Skeletal muscle satellite cell (primary cell): ENCODE data around the gene CCR8.
"Not testable (repeated sequence)": the region's sequence is repeated elsewhere in the genome, so short reads cannot be mapped to it uniquely, and the experiment has no call there.

Source experiments
- H3K27me3 ChIP-seq: 2 replicates; pipeline ENCODE4 v1.7.0; 2013; ENCODE audit warnings: low read length; ENCODE audit not compliant: control insufficient read depth, insufficient read depth
- H3K36me3 ChIP-seq: 2 replicates; pipeline ENCODE4 v1.7.0; 2013; ENCODE audit warnings: mild to moderate bottlenecking, control low read depth, low read length; ENCODE audit not compliant: insufficient read depth
- H3K4me1 ChIP-seq: 2 replicates; pipeline ENCODE4 v1.7.0; 2013; ENCODE audit warnings: low read length; ENCODE audit not compliant: control insufficient read depth, insufficient read depth
- H3K4me2 ChIP-seq: 2 replicates; pipeline ENCODE4 v1.7.0; 2013; ENCODE audit warnings: mild to moderate bottlenecking, low read length
- H3K4me3 ChIP-seq: 2 replicates; pipeline ENCODE4 v1.7.0; 2013; ENCODE audit warnings: low read length
- H3K9ac ChIP-seq: 2 replicates; pipeline ENCODE4 v1.7.0; 2013; ENCODE audit warnings: mild to moderate bottlenecking, low read depth, low read length, moderate library complexity
- H3K9me3 ChIP-seq: replicated peaks from 2 replicates; pipeline ENCODE4 v1.7.0; 2013; ENCODE audit warnings: mild to moderate bottlenecking, control low read depth, low read length

CCR8 gene

DNA sequence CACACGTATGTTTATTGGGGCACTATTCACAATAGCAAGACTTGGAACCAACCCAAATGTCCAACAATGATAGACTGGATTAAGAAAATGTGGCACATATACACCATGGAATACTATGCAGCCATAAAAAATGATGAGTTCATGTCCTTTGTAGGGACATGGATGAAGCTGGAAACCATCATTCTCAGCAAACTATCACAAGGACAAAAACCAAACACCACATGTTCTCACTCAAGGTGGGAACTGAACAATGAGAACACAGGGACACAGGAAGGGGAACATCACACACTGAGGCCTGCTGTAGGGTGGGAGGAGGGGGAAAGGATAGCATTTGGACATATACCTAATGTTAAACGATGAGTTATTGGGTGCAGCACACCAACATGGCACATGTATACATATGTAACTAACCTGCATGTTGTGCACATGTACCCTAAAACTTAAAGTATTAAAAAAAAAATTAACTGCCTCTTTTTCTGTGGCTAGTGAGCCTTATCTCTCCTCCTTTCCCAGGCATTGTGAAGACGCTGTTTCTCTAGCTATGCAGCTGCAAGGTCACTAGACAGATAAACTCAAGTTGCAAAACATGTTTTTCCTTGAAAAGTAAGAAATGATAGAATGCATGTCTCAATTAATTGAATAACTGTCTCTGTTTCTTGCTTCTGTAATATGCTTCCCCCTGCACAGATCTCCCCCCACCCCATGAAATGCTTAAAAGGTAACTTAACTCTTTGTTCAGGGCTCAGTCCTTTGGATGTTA lies 23.8 kb downstream of the CCR8 start:
- H3K36me3 ChIP-seq, H3K27me3 ChIP-seq, H3K4me1 ChIP-seq, H3K9ac ChIP-seq, H3K4me2 ChIP-seq, H3K4me3 ChIP-seq, H3K9me3 ChIP-seq: not testable (repeated sequence)

DNA sequence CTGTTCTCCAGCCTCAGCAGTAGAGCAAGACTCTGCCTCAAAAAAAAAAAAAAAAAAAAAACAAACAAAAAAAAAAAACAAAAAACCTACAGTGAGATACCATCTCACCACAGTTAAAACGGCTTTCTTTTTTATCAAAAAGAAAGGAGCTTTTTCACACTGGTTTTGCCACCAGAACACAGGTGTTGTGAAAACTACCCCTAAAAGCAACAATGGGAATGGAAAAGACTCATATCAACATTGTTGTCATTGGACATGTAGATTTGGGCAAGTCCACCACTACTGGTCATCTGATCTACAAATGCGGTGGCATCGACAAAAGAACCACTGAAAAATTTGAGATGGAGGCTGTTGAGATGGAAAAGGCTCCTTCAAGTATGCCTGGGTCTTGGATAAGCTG lies 28.8 kb downstream of the CCR8 start:
- H3K4me1 ChIP-seq = no peaks in the 10 kb centered on the region
- H3K4me2 ChIP-seq = no peak overlapping the region
- H3K4me3 ChIP-seq = no peak overlapping the region
- no peaks in the 10 kb centered on the region for H3K9me3 ChIP-seq
- no peak overlapping the region for H3K9ac ChIP-seq
- no peaks in the 10 kb centered on the region for H3K36me3 ChIP-seq
- H3K27me3 ChIP-seq = peaks cover 7% of the 10 kb centered on the region

DNA sequence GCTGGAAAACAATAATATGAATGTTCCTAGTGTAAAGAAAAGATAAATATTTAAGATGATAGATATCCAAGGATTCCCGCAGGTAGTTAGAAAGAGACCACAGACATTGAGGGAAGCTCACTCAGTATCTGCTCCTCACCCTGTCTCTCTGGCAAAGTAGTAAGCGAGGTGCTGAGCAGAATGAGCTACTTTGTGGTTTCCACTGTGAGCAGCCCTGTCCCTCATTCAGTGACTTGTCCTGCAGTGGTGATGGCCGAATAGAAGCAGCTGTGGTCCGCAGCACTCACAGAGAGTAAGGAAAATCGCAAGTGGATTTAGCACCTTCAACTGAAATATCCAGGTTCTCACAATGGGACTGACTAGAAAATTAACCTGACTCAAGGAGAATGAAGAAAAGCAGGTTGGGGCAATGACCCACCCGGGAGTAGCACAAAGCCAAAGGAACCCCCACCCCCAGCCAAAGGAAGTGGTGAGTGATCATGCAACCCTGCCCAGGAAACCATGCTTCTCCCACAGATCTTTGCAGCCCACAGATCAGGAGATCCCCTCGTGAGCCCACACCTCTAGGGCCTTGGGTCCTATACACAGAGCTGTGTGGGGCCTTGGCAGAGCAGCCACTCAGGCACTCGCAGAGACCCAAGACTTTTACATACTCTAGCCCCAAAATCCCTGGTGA lies 31.9 kb downstream of the CCR8 start:
- H3K36me3 ChIP-seq = no peaks in the 10 kb centered on the region
- H3K27me3 ChIP-seq = peaks cover 3% of the 10 kb centered on the region
- no peak overlapping the region for H3K4me3 ChIP-seq
- no peaks in the 10 kb centered on the region for H3K9me3 ChIP-seq
- no peak overlapping the region for H3K9ac ChIP-seq
- no peaks in the 10 kb centered on the region for H3K4me1 ChIP-seq
- H3K4me2 ChIP-seq = no peak overlapping the region

DNA sequence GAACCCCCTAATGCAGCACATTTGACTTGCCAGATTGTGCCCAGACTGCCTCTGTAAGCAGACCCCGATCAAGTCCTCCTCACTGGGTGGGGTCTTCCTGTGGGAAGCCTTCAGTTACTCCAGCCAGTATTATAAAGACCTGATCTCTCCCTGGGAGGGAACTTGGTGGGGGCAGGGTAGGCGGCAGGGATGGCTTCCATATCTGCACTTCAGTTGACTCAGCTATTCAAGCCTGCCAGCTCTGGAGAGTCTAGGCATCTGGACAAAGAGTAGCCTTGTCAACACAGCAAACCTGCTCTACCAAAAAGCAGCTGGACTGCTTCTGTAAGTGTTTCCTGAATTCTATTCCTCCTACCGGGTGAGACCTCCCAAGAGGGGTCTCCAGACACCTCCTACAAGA lies 32.7 kb downstream of the CCR8 start:
- Histone ChIP-seq H3K9me3 (no peaks in the 10 kb centered on the region), H3K4me3 (no peak overlapping the region), H3K9ac (no peak overlapping the region), H3K4me1 (no peaks in the 10 kb centered on the region), H3K4me2 (no peak overlapping the region), H3K27me3 (peaks cover 3% of the 10 kb centered on the region), H3K36me3 (no peaks in the 10 kb centered on the region)

DNA sequence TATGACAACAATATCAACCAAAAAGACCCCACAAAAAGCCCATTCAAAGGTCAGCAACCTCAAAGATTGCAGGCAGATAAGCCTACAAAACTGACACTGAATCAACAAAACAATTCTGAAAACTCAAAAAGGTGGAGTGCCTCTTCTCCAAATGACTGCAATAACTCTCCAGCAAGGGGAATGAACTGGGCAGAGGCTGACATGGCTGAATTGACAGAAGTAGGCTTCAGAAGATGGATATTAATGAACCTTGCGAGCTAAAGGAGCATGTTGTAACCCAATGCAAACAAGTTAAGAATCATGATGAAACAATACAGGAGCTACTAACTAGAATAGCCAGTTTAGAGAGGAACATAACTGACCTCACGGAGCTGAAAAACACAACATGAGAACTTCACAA lies 33.3 kb downstream of the CCR8 start:
- no peak overlapping the region for H3K9ac ChIP-seq
- no peak overlapping the region for H3K4me2 ChIP-seq
- H3K4me3 ChIP-seq = no peak overlapping the region
- H3K9me3 ChIP-seq = no peaks in the 10 kb centered on the region
- H3K36me3 ChIP-seq = no peaks in the 10 kb centered on the region
- H3K4me1 ChIP-seq = no peaks in the 10 kb centered on the region
- peaks cover 3% of the 10 kb centered on the region for H3K27me3 ChIP-seq

DNA sequence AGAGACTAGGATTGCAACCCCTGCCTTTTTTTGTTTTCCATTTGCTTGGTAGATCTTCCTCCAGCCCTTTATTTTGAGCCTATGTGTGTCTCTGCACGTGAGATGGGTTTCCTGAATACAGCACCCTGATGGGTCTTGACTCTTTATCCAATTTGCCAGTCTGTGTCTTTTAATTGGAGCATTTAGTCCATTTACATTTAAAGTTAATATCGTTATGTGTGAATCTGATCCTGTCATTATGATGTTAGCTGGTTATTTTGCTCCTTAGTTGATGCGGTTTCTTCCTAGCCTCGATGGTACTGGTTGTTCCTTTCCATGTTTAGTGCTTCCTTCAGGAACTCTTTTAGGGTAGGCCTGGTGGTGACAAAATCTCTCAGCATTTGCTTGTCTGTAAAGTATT lies 40.9 kb downstream of the CCR8 start:
- not testable (repeated sequence) for H3K4me3 ChIP-seq, H3K9me3 ChIP-seq, H3K36me3 ChIP-seq, H3K4me2 ChIP-seq, H3K9ac ChIP-seq, H3K27me3 ChIP-seq, H3K4me1 ChIP-seq

DNA sequence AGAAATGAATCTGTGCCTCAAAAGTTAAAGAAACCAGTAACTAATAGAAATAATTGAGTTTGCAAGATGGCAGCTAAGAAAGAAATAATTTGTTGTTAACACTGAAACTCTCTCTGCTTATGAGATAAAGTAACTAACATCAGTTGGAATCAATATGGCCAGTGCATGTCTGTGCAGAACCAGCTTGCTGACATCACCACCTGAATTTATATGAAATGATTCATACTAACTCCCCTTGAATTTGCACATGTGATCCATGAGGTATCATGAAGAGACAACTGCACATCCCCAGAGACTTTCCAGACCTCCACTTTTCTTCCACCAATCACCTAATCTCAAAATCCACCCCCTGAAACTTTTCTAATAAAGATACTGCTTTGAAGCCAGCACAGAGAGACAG lies 43.3 kb downstream of the CCR8 start:
- Histone ChIP-seq H3K9me3 (no peaks in the 10 kb centered on the region), H3K4me2 (no peak overlapping the region), H3K4me1 (no peaks in the 10 kb centered on the region), H3K4me3 (no peak overlapping the region), H3K27me3 (peaks cover 7% of the 10 kb centered on the region), H3K36me3 (no peaks in the 10 kb centered on the region), H3K9ac (no peak overlapping the region)

DNA sequence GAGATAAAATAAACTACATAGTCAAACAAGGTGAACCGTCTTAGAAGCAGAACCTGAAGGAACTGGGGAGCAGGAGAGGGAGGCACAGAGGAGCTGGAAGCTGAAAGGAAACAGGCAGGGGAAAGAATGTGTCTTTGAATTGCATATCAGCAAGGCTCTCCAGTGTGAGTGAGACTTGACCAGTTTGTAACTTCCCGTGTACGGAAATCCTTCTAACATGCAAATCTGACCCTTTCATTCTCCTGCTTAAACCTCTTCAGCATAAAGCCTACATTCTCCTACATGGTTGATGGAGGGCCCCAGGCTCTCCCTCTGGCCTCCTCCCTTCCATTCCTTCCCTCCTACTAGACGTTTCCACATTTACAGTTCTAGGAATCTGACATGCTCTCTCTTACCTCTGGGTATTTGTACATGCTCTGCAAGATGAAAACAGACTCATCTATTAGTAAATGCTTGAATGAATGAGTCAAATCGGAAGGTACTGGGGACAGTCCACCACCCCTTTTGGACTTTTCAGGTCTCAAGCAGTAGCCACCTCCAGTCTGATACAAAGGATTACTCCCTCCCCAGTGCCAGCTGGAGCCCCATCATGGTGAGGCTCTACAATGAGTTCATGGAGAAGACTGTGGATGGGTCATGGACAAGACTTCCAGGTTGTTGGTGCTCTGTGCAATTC lies 47.6 kb downstream of the CCR8 start:
- peaks cover 9% of the 10 kb centered on the region for H3K27me3 ChIP-seq
- no peaks in the 10 kb centered on the region for H3K9me3 ChIP-seq
- H3K4me1 ChIP-seq = no peaks in the 10 kb centered on the region
- no peak overlapping the region for H3K4me2 ChIP-seq
- no peak overlapping the region for H3K9ac ChIP-seq
- no peaks in the 10 kb centered on the region for H3K36me3 ChIP-seq
- H3K4me3 ChIP-seq = no peak overlapping the region

DNA sequence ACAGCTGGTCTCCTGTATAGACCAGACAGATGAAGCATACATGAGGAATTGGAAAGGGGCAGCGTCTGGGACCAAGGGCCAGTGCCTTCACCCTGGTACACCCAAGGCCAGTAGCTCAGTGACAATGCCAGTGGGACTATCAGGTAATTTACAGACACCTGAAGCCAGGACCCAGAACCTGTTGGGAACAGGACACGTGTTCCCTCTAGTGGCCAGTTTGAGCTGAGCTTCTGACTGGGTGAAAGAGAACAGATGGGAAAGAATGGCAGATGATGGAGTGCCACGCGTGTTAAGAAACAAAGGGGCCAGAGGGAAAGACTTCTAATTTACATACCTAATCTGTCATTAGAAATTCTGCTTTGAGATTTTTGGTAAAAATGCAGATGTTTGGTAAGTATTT lies 48.6 kb downstream of the CCR8 start:
- Histone ChIP-seq H3K4me2 (no peak overlapping the region), H3K9me3 (no peaks in the 10 kb centered on the region), H3K27me3 (peaks cover 8% of the 10 kb centered on the region), H3K4me3 (no peak overlapping the region), H3K9ac (no peak overlapping the region), H3K36me3 (no peaks in the 10 kb centered on the region), H3K4me1 (peaks cover 3% of the 10 kb centered on the region)

DNA sequence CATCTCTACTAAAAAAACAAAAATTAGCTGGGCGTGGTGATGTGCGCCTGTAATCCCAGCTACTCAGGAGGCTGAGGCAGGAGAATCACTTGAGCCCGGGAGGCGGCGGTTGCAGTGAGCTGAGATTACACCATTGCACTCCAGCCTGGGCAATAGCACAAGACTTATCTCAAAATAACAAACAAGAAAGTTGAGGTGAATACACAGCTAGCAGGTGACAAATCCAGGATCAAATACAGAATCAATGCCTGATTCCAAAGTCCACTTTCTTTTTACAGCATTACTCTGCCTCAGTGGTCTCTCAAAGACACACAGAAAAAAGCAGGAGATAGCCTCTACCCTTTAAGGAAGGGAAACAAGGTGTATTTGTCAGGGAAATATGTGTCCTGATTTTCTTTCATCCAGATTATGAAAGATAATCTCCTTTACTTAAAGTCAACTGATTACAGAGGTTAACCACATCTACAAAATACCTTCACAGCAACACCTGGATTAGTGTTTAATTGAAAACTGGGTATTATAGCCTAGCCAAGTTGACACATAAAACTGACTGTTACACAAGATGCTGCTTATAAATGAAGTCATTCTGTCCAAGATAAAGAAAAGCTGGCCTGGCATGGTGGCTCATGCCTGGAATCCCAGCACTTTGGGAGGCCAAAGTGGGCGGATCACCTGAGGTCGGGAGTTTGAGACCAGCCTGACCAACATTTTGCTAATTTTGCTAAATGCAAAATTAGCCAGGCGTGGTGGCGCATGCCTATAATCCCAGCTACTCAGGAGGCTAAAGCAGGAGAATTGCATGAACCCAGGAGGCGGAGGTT lies 49.7 kb downstream of the CCR8 start:
- H3K36me3 ChIP-seq = no peaks in the 10 kb centered on the region
- H3K4me1 ChIP-seq = peaks cover 3% of the 10 kb centered on the region
- no peak overlapping the region for H3K4me2 ChIP-seq
- no peak overlapping the region for H3K4me3 ChIP-seq
- peaks cover 3% of the 10 kb centered on the region for H3K27me3 ChIP-seq
- no peaks in the 10 kb centered on the region for H3K9me3 ChIP-seq
- no peak overlapping the region for H3K9ac ChIP-seq

DNA sequence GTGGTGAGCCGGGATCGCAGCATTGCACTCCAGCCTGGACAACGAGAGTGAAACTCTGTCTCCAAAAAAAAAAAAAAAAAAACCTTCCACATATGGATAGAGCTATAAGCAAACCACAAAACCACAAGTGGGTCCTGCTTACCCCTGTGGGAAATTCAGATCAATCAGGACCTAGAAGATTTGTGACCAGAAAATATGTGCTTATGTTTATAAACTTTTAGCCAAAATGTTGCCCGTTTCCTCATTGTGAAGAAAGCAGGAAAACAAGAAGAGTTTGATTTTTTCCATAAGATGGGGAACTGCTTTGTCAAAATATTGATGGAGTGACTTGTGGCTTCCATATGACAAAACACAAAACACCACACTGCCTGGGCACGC lies 50.3 kb downstream of the CCR8 start:
- Histone ChIP-seq H3K4me3 (no peak overlapping the region), H3K9ac (no peak overlapping the region), H3K4me1 (peaks cover 7% of the 10 kb centered on the region), H3K9me3 (no peaks in the 10 kb centered on the region), H3K36me3 (no peaks in the 10 kb centered on the region), H3K27me3 (peaks cover 3% of the 10 kb centered on the region), H3K4me2 (no peak overlapping the region)
